K562 (cell line): ENCODE results near the gene ONECUT1. TPM values are rescaled to one million over a fixed set of nuclear protein-coding genes. Genes with fewer than 3 reads are reported as not detected.

Experiments
- ATF6 ChIP-seq: sonication (generic); formaldehyde crosslinking; IDR thresholded peaks from 2 replicates; pipeline ENCODE4 v1.4.0; 2020; ENCODE audit warnings: mild to moderate bottlenecking, missing genetic modification reagents
- GTF2E2 ChIP-seq: fragments of 200-800 bp; sonication (Bioruptor generic); IDR thresholded peaks from 2 replicates; pipeline ENCODE4 v1.6.1; 2016; ENCODE audit warnings: missing genetic modification characterization, missing compliant biosample characterization
- HLTF ChIP-seq: fragments of 450-650 bp; IDR thresholded peaks from 2 replicates; pipeline ENCODE4 v1.6.1; 2016
- HMG20B ChIP-seq: fragments of 250-450 bp; sonication (Bioruptor Pico); IDR thresholded peaks from 2 replicates; pipeline ENCODE4 v1.5.0; 2021; ENCODE audit warnings: mild to moderate bottlenecking
- HMGN3 ChIP-seq: IDR thresholded peaks from 2 replicates; pipeline ENCODE4 v1.6.1; 2011; ENCODE audit warnings: borderline replicate concordance, low read depth, mild to moderate bottlenecking, mixed read lengths, low read length; ENCODE audit not compliant: insufficient read length; ENCODE audit errors: extremely low read depth
- TBL1XR1 ChIP-seq, 2 experiments: IDR thresholded peaks; 2 replicates each; pipeline ENCODE4 v1.6.1; 2012; ENCODE audit warnings: improper control_type of control experiment in 2 of 2, low read length in 2 of 2, mild to moderate bottlenecking in 1 of 2
- TFAP4 ChIP-seq: sonication (generic); formaldehyde crosslinking; IDR thresholded peaks from 2 replicates; pipeline ENCODE4 v1.8.0; 2022; ENCODE audit warnings: missing genetic modification reagents, mild to moderate bottlenecking, moderate library complexity, borderline replicate concordance
- ZNF79 ChIP-seq: fragments of 250-450 bp; sonication (Bioruptor Pico); IDR thresholded peaks from 2 replicates; pipeline ENCODE4 v1.4.0; 2020; ENCODE audit warnings: low read depth, mild to moderate bottlenecking, moderate library complexity
- polyA plus RNA-seq, 8 experiments: library from polyadenylated mRNA; depleted of rRNA in 4 of 8; stranded (reverse) in 5 of 8; unstranded in 3 of 8; fragments of >200 nt; fragmentation: Nextera tagmentation in 2 of 8; fragmentation: Illumina TruSeq in 1 of 8; extraction: Ambion mirVana in 2 of 8; extraction: Trizol in 1 of 8; gene quantifications; 2 replicates each; pipeline versions ENCODE4 v1.2.1 to v1.2.3, GENCODE V29; 2011 to 2014; ENCODE audit warnings: inconsistent platforms in 1 of 8, missing spikeins in 1 of 8
- total RNA-seq, 7 experiments: library from RNA; depleted of rRNA in 6 of 7; stranded (reverse); fragments of >200 nt in 6 of 7; fragmentation: Illumina TruSeq in 2 of 7; extraction: Trizol in 2 of 7; gene quantifications; 2 replicates each; pipeline versions ENCODE4 v1.2.1 to v1.2.3, GENCODE V29; 2011 to 2021; ENCODE audit warnings: low replicate concordance in 1 of 7

The ONECUT1 gene
- total and polyA plus RNA-seq, 9 of the 15 experiments (the other 6 are each of a cell fraction or from before 2014, with no cell fraction given) = not detected

- TF ChIP-seq TBL1XR1 (IDR thresholded peaks at IDR 0.05; ENCODE audit: low read length in 2 of 2) = no peak
- TF ChIP-seq TFAP4 = no peak
- no peak for TF ChIP-seq HLTF
- TF ChIP-seq ATF6 (CRISPR knock-in tag) = no peak
- no peak for TF ChIP-seq HMG20B (CRISPR knock-in tag)
- TF ChIP-seq HMGN3 = no peak
- no peak for TF ChIP-seq ZNF79
- TF ChIP-seq GTF2E2 (tag) = no peak
Measured at GRCh38 chr15:52801748-52802085, 11.6 kb upstream of the ONECUT1 start (continued).
